PC-3 (cell line): ENCODE results near the gene EPHB1. TPM values are rescaled to one million over a fixed set of nuclear protein-coding genes. Genes with fewer than 3 reads are reported as not detected.

Experiments used
- ATAC-seq: fragments of 200-7000 bp; cut with Tn5 transposase; 2 replicates; pipeline ENCODE4 v1.9.1; 2020; ENCODE audit warnings: mild to moderate bottlenecking, moderate library complexity
- BruUV-seq: library from RNA; stranded (reverse); fragments of 400-500 nt; replicated peaks from 2 replicates; lab custom pipeline; 2021; lab: Mats Ljungman, UMichigan
- CTCF ChIA-PET: fragments of 300-600 bp; sonication (Branson Sonifier 250); formaldehyde crosslinking; loops from one replicate; lab custom pipeline; 2022; ENCODE audit warnings: antibody characterized with exemption; lab: Charles Lee
- POLR2A ChIA-PET: fragments of 300-600 bp; sonication (Branson Sonifier 250); formaldehyde crosslinking; loops from one replicate; lab custom pipeline; 2022; ENCODE audit warnings: antibody characterized with exemption; ENCODE audit not compliant: unreplicated experiment; lab: Charles Lee
- DNase-seq: peaks from one replicate; pipeline ENCODE4 v3.0.0-alpha.2; 2015
- H2AFZ ChIP-seq: fragments of 300-600 bp; sonication (generic); 2 replicates; pipeline ENCODE4 v1.6.0; 2016; ENCODE audit warnings: antibody characterized with exemption, low read length
- H3F3A ChIP-seq: fragments of 300-600 bp; sonication (generic); one replicate; pipeline ENCODE4 v1.6.0; 2017; ENCODE audit warnings: antibody characterized with exemption, low read length, control low read depth, mild to moderate bottlenecking; ENCODE audit not compliant: unreplicated experiment
- H3K27ac ChIP-seq: fragments of 300-600 bp; sonication (generic); 2 replicates; pipeline ENCODE4 v1.5.1; 2016; ENCODE audit warnings: mild to moderate bottlenecking, low read length
- H3K27me3 ChIP-seq: fragments of 300-600 bp; sonication (generic); 2 replicates; pipeline ENCODE4 v1.6.1; 2016; ENCODE audit warnings: low read length, mixed read lengths
- H3K36me3 ChIP-seq: fragments of 300-600 bp; sonication (generic); 2 replicates; pipeline ENCODE4 v1.6.1; 2016; ENCODE audit warnings: low read depth, mixed run types, low read length, mixed read lengths
- H3K4me1 ChIP-seq: fragments of 300-600 bp; sonication (generic); 2 replicates; pipeline ENCODE4 v1.5.1; 2016; ENCODE audit warnings: low read length; ENCODE audit not compliant: insufficient read depth
- H3K4me2 ChIP-seq: fragments of 300-600 bp; sonication (generic); 2 replicates; pipeline ENCODE4 v1.6.0; 2016; ENCODE audit warnings: low read length
- H3K4me3 ChIP-seq: fragments of 300-600 bp; sonication (generic); 2 replicates; pipeline ENCODE4 v1.5.1; 2016; ENCODE audit warnings: mild to moderate bottlenecking, low read length, mixed read lengths
- H3K79me2 ChIP-seq: fragments of 300-600 bp; sonication (generic); 2 replicates; pipeline ENCODE4 v1.6.1; 2017; ENCODE audit warnings: low read length, mixed read lengths
- H3K9ac ChIP-seq: fragments of 300-600 bp; sonication (generic); 2 replicates; pipeline ENCODE4 v1.6.0; 2016; ENCODE audit warnings: mild to moderate bottlenecking, low read length
- H3K9me2 ChIP-seq: fragments of 300-600 bp; sonication (generic); replicated peaks from 2 replicates; pipeline ENCODE4 v1.6.1; 2016; ENCODE audit warnings: mixed run types, low read length, mixed read lengths
- H3K9me3 ChIP-seq: fragments of 300-600 bp; sonication (generic); 2 replicates; pipeline ENCODE4 v1.6.1; 2016; ENCODE audit warnings: low read length, mixed read lengths
- H4K20me1 ChIP-seq: fragments of 300-600 bp; sonication (generic); 2 replicates; pipeline ENCODE4 v1.6.1; 2016; ENCODE audit warnings: low read length, mixed read lengths
- EZH2 ChIP-seq: fragments of 300-600 bp; sonication (generic); IDR thresholded peaks from one replicate; pipeline ENCODE4 v1.6.1; 2017; ENCODE audit warnings: antibody characterized with exemption, mild to moderate bottlenecking, low read length; ENCODE audit not compliant: unreplicated experiment
- EZH2phosphoT487 ChIP-seq: fragments of 300-600 bp; sonication (generic); IDR thresholded peaks from 2 replicates; pipeline ENCODE4 v1.6.1; 2018; ENCODE audit warnings: mild to moderate bottlenecking, antibody characterized with exemption, low read length, borderline replicate concordance
- intact Hi-C: fragments of 100-400 bp; cut with micrococcal nuclease; formaldehyde crosslinking; loops from 2 replicates; pipeline ENCODE4 v1.9.0; 2023
- total RNA-seq: library from RNA; depleted of rRNA; stranded (reverse); fragments of >200 nt; gene quantifications from 2 replicates; pipeline ENCODE4 v1.2.3, GENCODE V29; 2014
- TF ChIP-seq, protein P1 (sequence below): fragments of 300-600 bp; sonication (generic); conservative IDR thresholded peaks from 2 replicates; pipeline ENCODE4 v1.5.1; 2017; ENCODE audit warnings: antibody characterized with exemption, low read depth, mild to moderate bottlenecking, low read length

Gene EPHB1
- total RNA-seq, 1 experiment from 2014 or later = 0.69 TPM

DNA sequence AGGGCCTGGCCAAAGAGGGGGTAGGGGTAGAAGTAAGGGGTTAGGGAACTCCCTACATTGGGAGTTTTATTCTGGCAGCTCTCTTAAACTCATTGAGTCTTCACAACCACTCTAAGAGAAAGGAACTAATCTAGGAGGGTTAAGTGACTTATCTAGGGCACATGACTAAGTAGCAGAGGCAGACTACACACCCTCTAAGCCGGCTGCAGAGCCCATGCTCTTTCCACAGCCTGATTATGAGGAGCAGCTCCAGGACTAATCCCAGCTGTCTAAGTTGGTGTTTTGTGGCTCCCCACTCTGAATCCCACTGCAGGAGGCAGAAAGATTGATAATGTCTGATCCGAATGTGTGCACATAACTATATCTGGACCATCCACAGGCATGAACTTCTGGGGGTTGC lies 374.6 kb downstream of the EPHB1 start:
- no peak overlapping the region for H2AFZ ChIP-seq
- H4K20me1 ChIP-seq = no peaks in the 10 kb centered on the region
- H3K27me3 ChIP-seq = no peaks in the 10 kb centered on the region
- no peak for DNase-seq
- no peaks in the 10 kb centered on the region for H3K9me3 ChIP-seq
- H3K9ac ChIP-seq = no peak overlapping the region
- no peak overlapping the region for H3K4me3 ChIP-seq
- no peak overlapping the region for H3K4me2 ChIP-seq
- no peak for TF ChIP-seq EZH2
- TF ChIP-seq, protein P1, sequence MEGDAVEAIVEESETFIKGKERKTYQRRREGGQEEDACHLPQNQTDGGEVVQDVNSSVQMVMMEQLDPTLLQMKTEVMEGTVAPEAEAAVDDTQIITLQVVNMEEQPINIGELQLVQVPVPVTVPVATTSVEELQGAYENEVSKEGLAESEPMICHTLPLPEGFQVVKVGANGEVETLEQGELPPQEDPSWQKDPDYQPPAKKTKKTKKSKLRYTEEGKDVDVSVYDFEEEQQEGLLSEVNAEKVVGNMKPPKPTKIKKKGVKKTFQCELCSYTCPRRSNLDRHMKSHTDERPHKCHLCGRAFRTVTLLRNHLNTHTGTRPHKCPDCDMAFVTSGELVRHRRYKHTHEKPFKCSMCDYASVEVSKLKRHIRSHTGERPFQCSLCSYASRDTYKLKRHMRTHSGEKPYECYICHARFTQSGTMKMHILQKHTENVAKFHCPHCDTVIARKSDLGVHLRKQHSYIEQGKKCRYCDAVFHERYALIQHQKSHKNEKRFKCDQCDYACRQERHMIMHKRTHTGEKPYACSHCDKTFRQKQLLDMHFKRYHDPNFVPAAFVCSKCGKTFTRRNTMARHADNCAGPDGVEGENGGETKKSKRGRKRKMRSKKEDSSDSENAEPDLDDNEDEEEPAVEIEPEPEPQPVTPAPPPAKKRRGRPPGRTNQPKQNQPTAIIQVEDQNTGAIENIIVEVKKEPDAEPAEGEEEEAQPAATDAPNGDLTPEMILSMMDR = no peak
- TF ChIP-seq EZH2phosphoT487 = no peak
- no peaks in the 10 kb centered on the region for H3K36me3 ChIP-seq
- no peak for ATAC-seq
- ChIA-PET CTCF (no interaction called here), POLR2A (no interaction called here)
- no peaks in the 10 kb centered on the region for H3K79me2 ChIP-seq
- no peaks in the 10 kb centered on the region for H3K9me2 ChIP-seq
- no peaks in the 10 kb centered on the region for H3F3A ChIP-seq
- intact Hi-C loops = no loop called here
- no TSS peak for BruUV-seq
- no peaks in the 10 kb centered on the region for H3K4me1 ChIP-seq
- no peak overlapping the region for H3K27ac ChIP-seq

DNA sequence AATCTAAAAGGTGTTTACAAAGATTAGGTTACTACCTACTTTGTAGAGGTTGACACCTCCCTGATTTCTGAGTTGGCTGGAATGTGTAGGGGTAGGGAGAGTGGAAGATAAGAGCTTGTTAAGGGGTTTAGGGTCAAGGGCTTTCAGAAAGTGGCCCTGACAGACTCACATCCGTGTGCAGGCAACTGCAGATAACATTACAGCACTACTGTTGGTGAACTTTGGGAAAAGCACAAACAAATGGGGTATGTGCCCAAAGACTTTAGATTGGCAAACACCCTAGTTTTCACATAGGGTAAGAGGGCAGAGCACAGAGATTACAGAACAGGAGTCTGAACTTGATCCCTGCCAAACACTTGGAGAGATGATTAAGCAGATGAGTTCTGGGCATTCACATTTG lies 375.7 kb downstream of the EPHB1 start:
- no peak for DNase-seq
- Histone ChIP-seq H3K27me3 (no peaks in the 10 kb centered on the region), H3K9me3 (no peaks in the 10 kb centered on the region), H3K27ac (no peak overlapping the region), H3K4me1 (no peaks in the 10 kb centered on the region), H3K4me3 (no peak overlapping the region), H3K9me2 (no peaks in the 10 kb centered on the region), H3F3A (no peaks in the 10 kb centered on the region), H3K79me2 (no peaks in the 10 kb centered on the region), H4K20me1 (no peaks in the 10 kb centered on the region), H3K4me2 (no peak overlapping the region), H3K36me3 (no peaks in the 10 kb centered on the region), H3K9ac (no peak overlapping the region), H2AFZ (no peak overlapping the region)
- no TSS peak for BruUV-seq
- CTCF ChIA-PET = no interaction called here
- TF ChIP-seq EZH2 (no peak), EZH2phosphoT487 (no peak)
- TF ChIP-seq, protein P1 = no peak
- intact Hi-C loops = no loop called here
- no peak for ATAC-seq
- POLR2A ChIA-PET = no interaction called here

DNA sequence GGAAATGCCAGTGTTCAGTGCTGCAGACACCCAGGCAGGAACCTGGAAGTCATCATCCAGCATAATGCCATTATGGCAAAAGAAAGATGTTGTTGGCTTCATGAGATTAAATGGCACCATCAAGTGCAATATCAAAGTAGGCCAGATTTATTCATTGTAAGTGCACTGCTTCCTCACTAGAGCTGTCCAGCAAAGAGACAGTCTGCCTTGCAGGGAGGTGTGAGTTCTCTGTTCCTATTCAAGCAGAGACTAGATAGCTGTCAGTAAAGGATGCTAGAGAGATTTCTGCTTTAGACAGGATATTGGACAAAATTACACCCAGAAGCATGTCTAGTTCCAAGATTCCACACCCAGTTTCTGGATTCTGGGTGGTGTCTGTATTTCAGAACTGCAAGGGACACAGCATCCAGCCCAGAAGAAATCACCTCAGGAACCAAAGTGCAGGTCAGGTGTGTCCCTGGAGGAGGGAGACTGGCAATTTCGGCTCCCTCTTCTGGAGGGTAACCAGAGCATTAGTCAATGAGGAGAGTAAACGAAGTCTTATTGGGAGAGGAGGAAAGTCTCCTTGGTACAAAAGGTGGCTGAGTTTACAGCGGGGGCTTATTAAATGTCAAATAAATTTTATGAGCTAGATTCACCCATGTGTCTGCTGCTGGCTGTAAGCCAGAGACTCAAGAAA lies 377.3 kb downstream of the EPHB1 start:
- no peaks in the 10 kb centered on the region for H3K36me3 ChIP-seq
- H3K4me3 ChIP-seq = no peak overlapping the region
- no peaks in the 10 kb centered on the region for H3K27me3 ChIP-seq
- DNase-seq (no peak), ATAC-seq (no peak)
- no TSS peak for BruUV-seq
- H3F3A ChIP-seq = no peaks in the 10 kb centered on the region
- no peaks in the 10 kb centered on the region for H3K79me2 ChIP-seq
- ChIA-PET CTCF (no interaction called here), POLR2A (no interaction called here)
- H4K20me1 ChIP-seq = no peaks in the 10 kb centered on the region
- no peak overlapping the region for H3K4me2 ChIP-seq
- no peaks in the 10 kb centered on the region for H3K4me1 ChIP-seq
- no peak overlapping the region for H3K9ac ChIP-seq
- TF ChIP-seq EZH2 (no peak), EZH2phosphoT487 (no peak)
- TF ChIP-seq, protein P1 = no peak
- H3K9me2 ChIP-seq = no peaks in the 10 kb centered on the region
- H3K27ac ChIP-seq = no peak overlapping the region
- no peaks in the 10 kb centered on the region for H3K9me3 ChIP-seq
- H2AFZ ChIP-seq = no peak overlapping the region
- intact Hi-C loops = no loop called here
